Measurements from ENCODE around the gene GRK1.

Gene GRK1

GRCh38 chr13:113633485-113633873 lies 33.5 kb upstream of the GRK1 start:
- DNase-seq, result no peak

- no peak for DNase-seq
These were observed 32.6 kb upstream of the GRK1 start for GRCh38 chr13:113634279-113635047.

- DNase-seq, result no peak
These were observed 32.0 kb upstream of the GRK1 start for GRCh38 chr13:113635048-113635420.

GRCh38 chr13:113635709-113636108 lies 31.3 kb upstream of the GRK1 start:
- no peak for DNase-seq

- DNase-seq, result no peak
These were observed 30.6 kb upstream of the GRK1 start for GRCh38 chr13:113636266-113636963.

GRCh38 chr13:113637262-113638160 lies 29.5 kb upstream of the GRK1 start:
- DNase-seq, result no peak

GRCh38 chr13:113638173-113638746 lies 28.8 kb upstream of the GRK1 start:
- no peak for DNase-seq

GRCh38 chr13:113638806-113639205 lies 28.2 kb upstream of the GRK1 start:
- DNase-seq, result no peak

GRCh38 chr13:113639616-113640262 lies 27.3 kb upstream of the GRK1 start:
- no peak for DNase-seq

- DNase-seq, result no peak
These were observed 25.6 kb upstream of the GRK1 start for GRCh38 chr13:113641426-113641825.

- DNase-seq, result no peak
These were observed 24.5 kb upstream of the GRK1 start for GRCh38 chr13:113642563-113642962.

- DNase-seq, result no peak
These were observed 23.4 kb upstream of the GRK1 start for GRCh38 chr13:113643593-113643992.

- DNase-seq, result no peak
These were observed 22.2 kb upstream of the GRK1 start for GRCh38 chr13:113644800-113645199.

GRCh38 chr13:113645329-113645728 lies 21.7 kb upstream of the GRK1 start:
- no peak for DNase-seq

GRCh38 chr13:113646376-113646775 lies 20.6 kb upstream of the GRK1 start:
- peak; percentile 9 for DNase-seq

- no peak for DNase-seq
These were observed 20.1 kb upstream of the GRK1 start for GRCh38 chr13:113646921-113647340.

- DNase-seq, result peak; percentile 94
These were observed 19.4 kb upstream of the GRK1 start for GRCh38 chr13:113647351-113648215.

- DNase-seq, result no peak
These were observed 18.8 kb upstream of the GRK1 start for GRCh38 chr13:113648216-113648610.

- DNase-seq, result no peak
These were observed 17.8 kb upstream of the GRK1 start for GRCh38 chr13:113649212-113649611.

GRCh38 chr13:113650275-113650674 lies 16.7 kb upstream of the GRK1 start:
- DNase-seq, result no peak

GRCh38 chr13:113650731-113651148 lies 16.3 kb upstream of the GRK1 start:
- no peak for DNase-seq

All from DMS153 (cell line).